GM19467 (cell line): ENCODE data around the gene PRDM16.

ENCODE experiments used
- ATAC-seq: cut with Tn5 transposase; IDR thresholded peaks from one replicate; pipeline ENCODE4 v1.9.1; 2021; ENCODE audit warnings: mild to moderate bottlenecking, moderate library complexity; ENCODE audit not compliant: unreplicated experiment

Gene PRDM16

DNA sequence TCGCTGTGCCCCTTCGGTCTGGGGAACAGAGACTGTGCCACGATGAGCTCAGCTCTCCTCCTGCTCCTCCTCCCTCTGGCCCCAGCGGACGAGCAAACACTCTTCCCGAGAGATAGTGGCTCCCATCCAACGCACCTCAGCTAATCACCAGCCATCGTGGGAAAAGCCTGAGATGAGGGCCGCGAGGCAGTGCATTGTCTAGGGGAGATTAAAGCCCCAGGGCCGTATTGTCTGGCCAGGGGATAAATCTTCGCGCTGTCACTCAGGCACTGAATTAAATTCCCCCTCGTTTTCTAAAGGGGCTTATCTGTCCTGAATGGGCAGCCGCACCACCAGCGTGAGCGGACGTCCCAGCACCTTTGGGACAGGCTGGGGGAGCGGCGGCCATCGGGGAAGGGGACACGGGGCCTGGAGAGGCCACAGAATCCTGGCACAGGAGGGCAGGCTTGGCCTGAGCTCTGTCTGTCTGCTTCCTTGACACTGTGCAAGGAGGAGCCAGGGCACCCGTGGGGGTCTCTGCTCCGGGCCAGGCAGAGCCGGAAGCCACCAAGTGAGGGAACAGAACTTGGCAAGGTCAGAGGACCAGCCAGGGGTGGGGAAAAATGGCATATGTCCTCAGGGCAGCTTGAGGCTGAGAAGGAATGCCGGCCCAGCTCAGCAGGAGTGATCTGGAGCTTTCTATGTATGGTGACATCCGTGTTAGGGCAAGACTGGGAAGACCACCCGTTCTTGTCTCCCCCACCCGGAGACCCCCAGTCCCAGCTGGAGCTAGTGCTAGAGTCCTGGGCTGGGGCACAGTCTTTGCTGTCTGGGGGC is 32.3 kb downstream of the PRDM16 start:
- ATAC-seq = no peak

- ATAC-seq = no peak
Observed at GRCh38 chr1:3102641-3103040, 33.6 kb downstream of the PRDM16 start.

DNA sequence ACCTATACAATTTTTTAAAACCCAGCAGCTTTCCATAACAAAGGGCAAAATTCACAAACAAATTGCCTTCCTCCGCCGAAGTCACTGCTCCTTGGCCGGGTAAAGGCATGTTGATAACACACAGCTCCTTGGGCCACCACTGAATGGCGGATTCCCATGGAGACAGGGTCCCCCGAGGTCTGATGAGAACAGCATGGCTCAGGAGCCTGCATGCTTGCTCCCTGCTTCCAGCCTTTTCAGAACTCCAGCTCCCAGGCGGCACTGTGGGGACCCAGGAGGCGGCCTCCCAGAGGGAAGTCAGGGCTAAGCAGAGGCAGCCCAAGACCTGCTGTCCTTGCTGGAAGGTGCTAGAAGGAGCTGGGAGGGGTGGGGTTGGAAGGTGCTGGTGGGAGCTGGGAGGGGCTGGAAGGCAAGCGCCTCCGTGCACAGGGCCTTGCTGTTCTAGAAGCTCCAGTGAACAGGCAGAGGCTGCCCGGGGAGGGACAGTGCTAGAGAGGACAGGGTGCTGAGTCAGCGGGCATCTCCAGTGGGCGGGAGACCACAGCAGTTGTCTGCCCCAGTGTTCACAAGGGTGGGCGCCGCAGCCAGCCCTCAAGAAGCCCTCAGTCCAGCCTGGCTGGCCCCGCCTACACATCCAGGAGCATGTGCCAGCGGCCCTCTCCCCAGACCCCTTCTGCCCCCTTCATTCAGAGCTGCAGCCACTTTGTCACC is 35.1 kb downstream of the PRDM16 start:
- ATAC-seq = no peak

- ATAC-seq = no peak
Observed at GRCh38 chr1:3105167-3105863, 36.3 kb downstream of the PRDM16 start.

GRCh38 chr1:3106216-3106615 is 37.2 kb downstream of the PRDM16 start:
- no peak for ATAC-seq

- no peak for ATAC-seq
Observed at GRCh38 chr1:3107201-3107600, 38.2 kb downstream of the PRDM16 start.

- no peak for ATAC-seq
Observed at GRCh38 chr1:3109355-3109754, 40.4 kb downstream of the PRDM16 start.

DNA sequence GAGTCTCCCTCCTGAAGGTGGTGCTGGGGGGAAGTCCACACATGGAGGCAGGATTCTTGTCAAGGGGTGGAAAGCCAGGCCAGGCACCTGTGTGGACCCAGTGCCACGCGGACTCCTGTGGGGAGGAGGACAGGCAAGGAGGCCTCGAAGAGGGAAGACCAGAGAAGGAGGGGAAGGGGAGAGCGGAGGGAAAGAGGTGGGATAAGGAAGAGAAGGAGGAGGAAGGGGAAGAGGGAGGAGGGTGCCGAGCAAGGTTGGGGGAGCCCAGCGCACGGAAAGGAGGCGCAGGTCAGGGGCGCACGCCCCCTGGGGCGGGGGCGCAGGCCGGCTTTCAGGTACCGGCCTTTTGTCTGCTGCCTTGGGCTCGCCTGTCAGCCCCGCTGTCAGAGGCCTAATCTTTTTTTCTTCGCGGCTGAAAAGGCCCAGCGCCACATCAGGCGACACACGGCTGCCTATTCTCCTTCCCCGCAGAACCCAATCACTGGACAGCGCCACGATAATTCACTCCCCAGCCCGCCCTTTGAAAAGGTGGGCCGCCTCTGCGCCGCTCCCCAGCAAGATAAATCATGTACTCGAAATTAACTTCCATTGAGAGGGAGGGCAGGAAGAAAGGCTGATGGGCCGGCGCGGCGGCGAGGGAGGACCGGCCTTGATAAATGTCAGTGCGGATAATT is 42.5 kb downstream of the PRDM16 start:
- ATAC-seq = no peak

DNA sequence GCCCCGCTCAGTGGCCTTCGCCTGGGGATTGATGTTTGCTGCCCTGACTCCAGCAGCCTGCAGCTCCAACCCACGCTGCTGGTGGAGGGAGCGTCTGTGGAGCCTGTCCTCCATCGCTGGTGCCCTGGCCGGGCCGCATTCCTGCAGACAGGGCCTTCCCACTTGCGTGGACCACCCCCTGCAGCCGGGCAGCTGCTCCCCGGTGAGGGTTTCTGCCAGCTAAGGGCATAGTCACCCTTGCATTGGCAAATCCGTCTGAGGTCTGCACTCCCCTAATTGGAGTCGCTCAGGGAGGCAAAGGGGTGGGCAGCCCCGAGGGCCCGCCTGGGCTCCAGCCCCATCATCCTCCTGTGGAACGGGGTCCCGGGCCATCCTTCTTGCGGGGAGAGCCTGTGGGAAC is 43.5 kb downstream of the PRDM16 start:
- ATAC-seq = no peak

GRCh38 chr1:3113047-3113740 is 44.2 kb downstream of the PRDM16 start:
- ATAC-seq = no peak

GRCh38 chr1:3113741-3114056 is 44.7 kb downstream of the PRDM16 start:
- ATAC-seq = no peak

GRCh38 chr1:3114131-3114744 is 45.2 kb downstream of the PRDM16 start:
- no peak for ATAC-seq

- no peak for ATAC-seq
Observed at GRCh38 chr1:3114846-3115245, 45.8 kb downstream of the PRDM16 start.

DNA sequence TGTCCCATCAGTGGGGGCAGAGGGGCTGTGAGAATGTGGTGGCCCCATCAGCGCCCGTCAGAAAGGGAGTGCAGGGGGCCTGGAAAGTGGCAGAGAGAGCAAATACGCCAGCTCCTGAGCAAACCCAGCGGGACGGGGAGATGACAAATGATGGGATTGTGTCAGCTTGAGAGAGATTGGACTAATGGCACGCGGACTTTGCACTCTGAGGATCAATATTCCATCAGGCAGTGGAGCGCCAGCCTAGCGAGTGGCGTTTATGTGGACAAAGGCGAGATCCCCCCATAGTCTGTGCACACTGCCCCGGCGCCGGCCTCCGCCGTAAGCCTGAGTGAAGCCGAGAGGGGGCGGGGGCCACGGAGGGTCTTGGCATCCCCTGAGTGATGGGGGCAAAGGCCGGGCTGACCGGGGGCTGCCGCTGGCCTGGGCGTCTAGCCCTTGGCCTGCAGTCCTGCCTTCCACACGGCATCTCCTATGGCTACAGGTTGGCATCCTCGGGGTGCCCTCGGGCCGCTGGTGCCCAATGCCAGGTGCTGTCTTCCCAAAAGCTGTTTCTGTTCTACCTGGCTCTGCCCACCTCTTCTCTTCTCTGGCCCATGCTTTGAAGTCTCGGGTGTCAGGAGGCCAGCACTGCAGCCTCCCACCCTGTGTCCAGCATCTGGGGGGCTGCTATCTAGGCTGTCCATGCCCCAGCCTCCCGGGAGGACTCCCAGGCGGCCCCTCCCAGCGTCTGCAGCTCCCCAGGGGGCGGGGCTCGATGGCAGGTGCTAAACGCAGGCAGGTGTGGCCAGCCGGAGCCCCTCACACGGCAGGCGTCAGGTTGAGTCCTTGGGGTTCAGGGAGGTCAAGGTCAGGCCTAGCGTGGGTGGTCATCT is 46.5 kb downstream of the PRDM16 start:
- no peak for ATAC-seq

DNA sequence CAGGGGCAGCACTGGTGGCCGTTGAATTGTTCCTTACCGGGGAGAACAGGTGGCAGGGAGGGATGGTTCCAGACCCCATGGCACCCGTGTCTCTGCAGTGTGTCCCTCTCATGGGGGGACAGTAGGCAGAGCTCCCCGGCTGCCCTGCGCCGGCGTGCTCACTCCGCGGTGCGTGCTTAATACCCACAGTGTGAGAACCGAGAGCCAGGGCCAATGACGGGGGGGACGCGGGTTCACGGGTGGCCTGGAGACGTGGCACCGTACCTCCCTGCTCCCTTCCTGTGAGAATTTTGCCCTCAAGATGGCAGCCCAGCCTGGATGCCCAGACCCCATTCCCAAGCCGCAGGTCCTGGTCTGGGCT is 47.1 kb downstream of the PRDM16 start:
- ATAC-seq = no peak

DNA sequence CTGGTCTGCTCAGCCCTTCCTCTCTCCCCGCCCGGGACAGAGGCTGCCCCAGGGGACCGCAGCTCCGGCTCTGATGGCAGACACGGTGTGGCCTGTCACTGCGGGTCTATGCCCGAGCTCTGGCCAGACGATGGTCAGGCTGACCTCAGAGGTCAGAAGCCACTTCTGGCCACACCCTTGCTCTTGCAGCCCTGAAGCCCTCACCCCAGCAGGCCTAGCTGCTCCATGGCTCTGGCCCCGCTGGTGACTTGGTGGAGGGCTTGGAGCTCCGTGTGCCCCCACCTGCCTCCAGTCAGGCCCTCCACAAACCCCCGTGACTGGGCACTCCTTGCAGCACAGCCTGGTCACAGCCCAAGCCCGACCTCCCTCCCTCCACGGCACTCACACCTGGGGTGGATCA is 47.6 kb downstream of the PRDM16 start:
- no peak for ATAC-seq

GRCh38 chr1:3117879-3118278 is 48.9 kb downstream of the PRDM16 start:
- no peak for ATAC-seq

DNA sequence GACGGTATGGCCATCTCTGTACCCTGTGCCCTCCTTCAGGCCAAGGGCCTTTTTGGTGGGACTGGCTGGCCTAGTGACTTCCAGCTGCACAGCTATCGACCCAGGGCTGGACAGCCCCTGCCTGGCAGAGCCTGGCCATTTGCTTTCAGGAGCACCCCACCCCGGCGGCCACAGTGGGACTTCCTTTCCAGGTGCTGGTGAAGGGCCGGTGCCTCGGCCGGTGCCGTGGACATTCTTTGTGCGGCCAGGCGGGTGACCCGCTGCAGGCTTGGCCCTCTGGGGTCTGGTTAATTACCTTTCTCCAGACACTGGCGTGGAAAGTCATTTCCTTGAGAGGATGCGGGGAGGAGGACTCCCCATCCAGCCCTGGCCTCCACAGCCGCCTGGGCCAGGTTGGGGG is 50.1 kb downstream of the PRDM16 start:
- no peak for ATAC-seq

GRCh38 chr1:3119725-3120124 is 50.7 kb downstream of the PRDM16 start:
- no peak for ATAC-seq

DNA sequence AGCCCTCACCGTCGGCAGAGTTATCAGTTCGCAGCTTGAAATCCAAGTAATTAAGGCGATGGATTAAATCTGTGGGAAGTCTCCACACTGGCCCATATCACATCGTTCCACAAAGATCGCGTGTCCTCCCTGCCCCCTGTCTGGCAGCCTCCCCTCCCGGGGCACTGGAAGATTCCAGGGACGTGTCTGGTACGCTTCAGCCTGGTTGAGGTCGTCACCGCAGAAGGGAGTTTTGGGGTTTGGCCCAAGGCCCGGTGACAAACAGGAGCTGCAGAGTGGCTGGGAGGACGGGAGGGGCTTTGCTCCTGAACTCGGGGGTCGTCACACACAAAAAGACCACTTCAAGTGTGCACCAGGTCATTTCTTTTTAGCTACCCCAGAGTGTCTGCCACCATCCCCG is 51.1 kb downstream of the PRDM16 start:
- no peak for ATAC-seq
